GM12874 (cell line): Measurements from ENCODE around the gene RAET1E.

Experiments used
- CTCF ChIP-seq: IDR thresholded peaks from 2 replicates; pipeline ENCODE4 v1.5.1; 2011; ENCODE audit warnings: low read depth, mild to moderate bottlenecking, control low read depth, low read length, moderate library complexity; ENCODE audit not compliant: insufficient read depth

The RAET1E gene

GRCh38 chr6:149922642-149923326 lies 24.9 kb upstream of the RAET1E start, which contains the start of gene RAET1G:
Gene RAET1G (minus strand): TSS chr6:149923121. CDS start chr6:149923010, 111 bp downstream.
- no peak for TF ChIP-seq CTCF

GRCh38 chr6:149921361-149921760 lies 23.4 kb upstream of the RAET1E start:
- no peak for TF ChIP-seq CTCF

GRCh38 chr6:149919834-149920225 lies 21.9 kb upstream of the RAET1E start:
- no peak for TF ChIP-seq CTCF

- no peak for TF ChIP-seq CTCF
Observed at GRCh38 chr6:149918151-149918905, 20.4 kb upstream of the RAET1E start.

GRCh38 chr6:149917679-149918078 lies 19.8 kb upstream of the RAET1E start:
- no peak for TF ChIP-seq CTCF

GRCh38 chr6:149915970-149916865 lies 18.3 kb upstream of the RAET1E start:
- TF ChIP-seq CTCF, result no peak
